GM10248 (cell line): Measurements from ENCODE around the gene CMC2.
A peak's percentile ranks its signal among the peaks of the same experiment; 100 is the strongest.

Source experiments
- CTCF ChIA-PET: fragments of 300-600 bp; sonication (Branson Sonifier 250); formaldehyde crosslinking; extraction: SDS; loops from one replicate; lab custom pipeline; 2021; ENCODE audit warnings: antibody characterized with exemption; lab: Yijun Ruan, JAX
- POLR2A ChIA-PET: fragments of 350-650 bp; sonication (Branson Sonifier 250); formaldehyde crosslinking; extraction: SDS; loops from one replicate; lab custom pipeline; 2020; ENCODE audit warnings: antibody characterized with exemption; lab: Yijun Ruan, JAX
- DNase-seq: peaks from one replicate; pipeline ENCODE4 v3.0.0; 2012; ENCODE audit errors: extremely low spot score
- TF ChIP-seq, protein P1 (sequence below): IDR thresholded peaks from 2 replicates; pipeline ENCODE4 v1.5.1; 2012; ENCODE audit warnings: mild to moderate bottlenecking, low read depth; ENCODE audit errors: extremely low read depth, missing control alignments, control extremely low read depth

CMC2 gene

DNA sequence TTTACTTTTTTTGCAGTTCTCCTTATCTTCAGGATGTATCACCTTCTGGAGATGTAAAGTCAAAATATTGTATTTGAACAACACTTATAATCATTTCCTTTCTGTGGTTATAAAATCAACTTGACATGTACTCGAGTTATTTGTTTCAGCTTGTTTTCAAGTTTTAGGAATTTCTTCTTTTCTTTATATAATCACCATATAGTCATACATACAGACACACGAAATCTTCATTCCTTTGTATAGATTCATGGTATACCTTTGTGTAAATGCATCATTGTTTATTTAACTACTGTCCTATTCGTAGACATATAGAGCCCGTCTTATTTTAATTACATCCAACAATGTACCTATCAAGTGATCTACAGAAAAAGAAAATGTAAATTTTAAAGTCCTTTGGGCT, 40.1 kb downstream of the CMC2 start:
- no peak for DNase-seq
- ChIA-PET CTCF (interaction anchor here (1.2 to 2.2 kb wide), 4 partner anchors 8 to 439 kb away, joined by 3 to 5 read pairs (median 4); no protein-coding TSS in a partner anchor), POLR2A (no interaction called here)
- TF ChIP-seq, protein P1, sequence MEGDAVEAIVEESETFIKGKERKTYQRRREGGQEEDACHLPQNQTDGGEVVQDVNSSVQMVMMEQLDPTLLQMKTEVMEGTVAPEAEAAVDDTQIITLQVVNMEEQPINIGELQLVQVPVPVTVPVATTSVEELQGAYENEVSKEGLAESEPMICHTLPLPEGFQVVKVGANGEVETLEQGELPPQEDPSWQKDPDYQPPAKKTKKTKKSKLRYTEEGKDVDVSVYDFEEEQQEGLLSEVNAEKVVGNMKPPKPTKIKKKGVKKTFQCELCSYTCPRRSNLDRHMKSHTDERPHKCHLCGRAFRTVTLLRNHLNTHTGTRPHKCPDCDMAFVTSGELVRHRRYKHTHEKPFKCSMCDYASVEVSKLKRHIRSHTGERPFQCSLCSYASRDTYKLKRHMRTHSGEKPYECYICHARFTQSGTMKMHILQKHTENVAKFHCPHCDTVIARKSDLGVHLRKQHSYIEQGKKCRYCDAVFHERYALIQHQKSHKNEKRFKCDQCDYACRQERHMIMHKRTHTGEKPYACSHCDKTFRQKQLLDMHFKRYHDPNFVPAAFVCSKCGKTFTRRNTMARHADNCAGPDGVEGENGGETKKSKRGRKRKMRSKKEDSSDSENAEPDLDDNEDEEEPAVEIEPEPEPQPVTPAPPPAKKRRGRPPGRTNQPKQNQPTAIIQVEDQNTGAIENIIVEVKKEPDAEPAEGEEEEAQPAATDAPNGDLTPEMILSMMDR, result no peak

DNA sequence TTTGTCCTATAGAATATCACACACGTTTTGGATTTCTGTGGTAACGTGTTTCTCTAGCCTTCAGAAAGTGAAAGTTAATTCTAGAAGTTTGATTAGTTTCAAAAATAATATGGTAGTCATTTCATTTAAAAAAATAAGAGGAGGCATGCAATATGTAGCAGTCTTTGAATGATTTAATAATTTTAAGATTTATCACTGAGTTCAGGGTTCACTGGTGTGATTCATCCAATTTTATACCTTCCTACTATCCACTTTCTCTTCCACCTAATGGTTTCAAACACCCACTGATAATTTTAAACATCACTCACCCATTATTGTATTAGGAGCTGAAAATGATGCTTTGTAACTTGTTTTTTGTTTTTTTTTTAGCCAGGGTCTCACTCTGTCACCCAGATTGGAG, 42.3 kb downstream of the CMC2 start:
- TF ChIP-seq, protein P1, result no peak
- no peak for DNase-seq
- ChIA-PET POLR2A (no interaction called here), CTCF (interaction anchor here (1.0 to 1.2 kb wide), 2 partner anchors 13 to 40 kb away, joined by 3 read pairs; no protein-coding TSS in a partner anchor)

DNA sequence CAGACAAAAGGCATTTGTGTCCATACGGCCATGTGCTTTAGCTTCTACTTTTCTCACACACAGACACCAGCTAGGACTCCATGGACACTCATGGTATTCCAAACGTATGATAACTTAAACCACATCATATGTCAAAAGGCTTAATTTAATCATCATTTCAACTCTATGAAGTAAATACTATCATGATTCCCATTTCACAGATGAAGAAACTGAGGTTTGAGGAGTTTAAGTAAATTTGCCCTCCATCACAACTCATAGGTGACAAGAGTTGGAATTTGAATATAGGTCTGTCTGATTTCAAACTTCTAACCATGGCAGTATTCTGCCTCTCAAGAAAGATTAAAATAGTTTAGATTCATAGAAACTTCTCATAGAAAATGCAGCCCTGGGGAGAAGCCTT, 43.8 kb downstream of the CMC2 start:
- no peak for DNase-seq
- CTCF ChIA-PET, result no interaction called here
- TF ChIP-seq, protein P1, result no peak
- POLR2A ChIA-PET, result no interaction called here

DNA sequence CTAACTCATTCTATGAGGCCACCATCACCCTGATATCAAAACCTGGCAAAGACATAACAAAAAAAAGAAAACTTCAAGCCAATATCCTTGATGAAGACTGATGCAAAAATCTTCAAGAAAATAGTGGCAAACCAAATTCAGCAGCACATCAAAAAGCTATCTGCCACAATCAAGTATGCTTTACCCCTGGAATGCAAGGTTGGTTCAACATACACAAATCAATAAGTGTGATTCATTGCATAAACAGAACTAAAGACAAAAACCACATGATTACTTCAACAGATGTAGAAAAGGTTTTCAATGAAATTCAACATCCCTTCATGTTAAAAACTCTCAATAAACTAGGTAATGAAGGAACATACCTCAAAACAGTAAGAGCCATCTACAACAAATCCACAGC, 48.4 kb downstream of the CMC2 start:
- POLR2A ChIA-PET, result no interaction called here
- TF ChIP-seq, protein P1, result no peak
- CTCF ChIA-PET, result interaction anchor here (1.3 to 2.2 kb wide), 3 partner anchors 9 to 431 kb away, joined by 3 to 11 read pairs (median 4); no protein-coding TSS in a partner anchor
- DNase-seq, result no peak

DNA sequence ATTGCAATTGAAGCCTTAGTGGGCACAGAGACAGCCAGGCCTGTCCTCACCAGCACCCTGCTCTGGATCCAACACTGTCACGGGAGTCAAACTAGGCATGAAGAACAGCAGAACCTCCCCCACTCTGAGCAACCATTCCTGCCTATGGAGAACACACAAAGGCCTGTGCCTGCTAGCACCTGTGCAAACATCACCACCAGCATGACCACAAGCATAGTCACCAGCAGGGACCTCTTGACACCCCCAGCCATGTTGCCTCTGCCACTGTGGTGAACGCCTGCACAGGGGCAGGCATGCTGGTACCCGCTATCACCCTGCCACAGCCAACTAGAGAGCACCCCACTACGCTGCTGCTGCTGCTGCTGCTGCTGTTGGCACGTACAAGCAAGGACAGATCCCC, 51.7 kb downstream of the CMC2 start:
- CTCF ChIA-PET, result no interaction called here
- POLR2A ChIA-PET, result no interaction called here
- TF ChIP-seq, protein P1, result no peak

DNA sequence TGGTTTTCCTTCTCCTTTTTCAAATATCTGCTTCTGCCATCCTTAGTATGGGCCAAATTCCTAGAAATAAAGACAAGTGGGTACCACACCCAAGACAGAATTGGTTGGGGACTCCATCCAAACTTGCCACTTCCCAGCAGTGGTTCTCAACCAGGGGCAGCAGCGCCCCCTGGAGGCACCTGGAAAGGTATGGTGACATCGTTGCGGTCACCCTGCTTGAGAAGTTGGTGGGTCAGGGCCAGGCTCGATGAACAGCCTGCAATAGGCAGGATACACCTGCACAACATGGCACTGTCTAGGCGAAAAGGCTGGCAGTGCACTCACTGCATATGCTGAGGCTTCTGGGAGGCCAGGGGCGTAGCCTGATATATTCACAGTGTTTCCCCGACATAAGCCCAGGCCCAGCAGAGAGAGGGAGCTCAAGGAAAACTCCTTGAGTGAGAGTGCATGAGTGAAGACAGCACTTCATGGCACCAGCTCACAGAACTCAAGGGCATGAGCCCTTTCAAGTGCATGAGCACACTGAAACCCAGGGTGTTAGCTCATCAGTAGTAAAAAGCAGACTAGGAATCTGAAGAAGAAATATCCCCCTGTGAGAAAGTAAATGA, 57.7 kb downstream of the CMC2 start:
- DNase-seq, result peak; percentile 53
- ChIA-PET POLR2A (no interaction called here), CTCF (interaction anchor here (0.6 to 2.7 kb wide), 13 partner anchors 10 to 422 kb away, joined by 3 to 16 read pairs (median 5); no protein-coding TSS in a partner anchor)
- TF ChIP-seq, protein P1, result peak; percentile 73

More for the DNA sequence above, 51.7 kb downstream of the CMC2 start:
- DNase-seq, result no peak
